ENCODE results near the gene SLC10A7. TPM values are rescaled to one million over a fixed set of nuclear protein-coding genes. Genes with fewer than 3 reads are reported as not detected.

SLC10A7 gene
- total and polyA plus RNA-seq, 9 of the 15 experiments (the other 6 are each of a cell fraction or from before 2014, with no cell fraction given) = 6.4 to 22.8 (median 16.1) TPM

DNA sequence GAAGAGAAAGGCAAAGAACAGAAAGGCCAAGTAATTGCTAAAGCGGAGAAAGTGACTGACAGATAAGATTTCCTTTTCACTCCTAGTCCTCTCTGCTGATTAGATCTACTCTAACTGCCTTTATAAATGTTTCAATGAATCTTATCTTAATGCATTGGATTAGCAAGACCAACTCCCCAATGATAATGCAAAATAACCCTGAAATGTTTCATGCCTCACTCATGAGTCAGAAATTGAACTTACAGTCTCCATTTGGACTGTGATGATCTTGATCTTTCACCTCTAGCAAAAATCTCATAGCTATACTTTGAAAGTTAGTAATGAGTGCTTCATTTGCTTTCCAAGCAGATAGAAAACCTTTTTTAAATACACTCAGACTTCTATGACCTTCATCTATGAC lies 26.5 kb downstream of the SLC10A7 start (continued):
- TF ChIP-seq MAFG (tag; conservative IDR thresholded peaks at IDR 0.05) (peak; percentile 40; the same call in 1 of the 2 replicates), ZNF12 (CRISPR knock-in tag; IDR thresholded peaks at IDR 0.05) (no peak), HDGF (IDR thresholded peaks at IDR 0.05) (no peak), ZFPM2 (CRISPR knock-in tag; IDR thresholded peaks at IDR 0.05) (no peak), SIN3B (IDR thresholded peaks at IDR 0.05; ENCODE audit: low read depth) (no peak), ATF1 (CRISPR knock-in tag; IDR thresholded peaks at IDR 0.05) (no peak), ATF1 (tag; IDR thresholded peaks at IDR 0.05) (no peak), RBM34 (IDR thresholded peaks at IDR 0.05; ENCODE audit: borderline replicate concordance, insufficient read depth, low read length) (no peak), SMARCE1 (IDR thresholded peaks at IDR 0.05) (no peak), FOXK2 (conservative IDR thresholded peaks at IDR 0.05 in 1 of 2, IDR thresholded peaks at IDR 0.05 in 1 of 2; ENCODE audit: low read depth in 2 of 2) (no peak), ZNF133 (CRISPR knock-in tag; IDR thresholded peaks at IDR 0.05) (no peak), GABPB2 (CRISPR knock-in tag; conservative IDR thresholded peaks at IDR 0.05) (no peak), FOSL1 (tag; conservative IDR thresholded peaks at IDR 0.05) (peak; percentile 79), ZNF695 (CRISPR knock-in tag; IDR thresholded peaks at IDR 0.05) (no peak), HOXB6 (CRISPR knock-in tag; IDR thresholded peaks at IDR 0.05; ENCODE audit: borderline replicate concordance) (no peak), KDM1A (IDR thresholded peaks at IDR 0.05) (peak; percentile 74 to 79; a peak in 3 of 4 replicates)
- TF ChIP-seq, protein P1, sequence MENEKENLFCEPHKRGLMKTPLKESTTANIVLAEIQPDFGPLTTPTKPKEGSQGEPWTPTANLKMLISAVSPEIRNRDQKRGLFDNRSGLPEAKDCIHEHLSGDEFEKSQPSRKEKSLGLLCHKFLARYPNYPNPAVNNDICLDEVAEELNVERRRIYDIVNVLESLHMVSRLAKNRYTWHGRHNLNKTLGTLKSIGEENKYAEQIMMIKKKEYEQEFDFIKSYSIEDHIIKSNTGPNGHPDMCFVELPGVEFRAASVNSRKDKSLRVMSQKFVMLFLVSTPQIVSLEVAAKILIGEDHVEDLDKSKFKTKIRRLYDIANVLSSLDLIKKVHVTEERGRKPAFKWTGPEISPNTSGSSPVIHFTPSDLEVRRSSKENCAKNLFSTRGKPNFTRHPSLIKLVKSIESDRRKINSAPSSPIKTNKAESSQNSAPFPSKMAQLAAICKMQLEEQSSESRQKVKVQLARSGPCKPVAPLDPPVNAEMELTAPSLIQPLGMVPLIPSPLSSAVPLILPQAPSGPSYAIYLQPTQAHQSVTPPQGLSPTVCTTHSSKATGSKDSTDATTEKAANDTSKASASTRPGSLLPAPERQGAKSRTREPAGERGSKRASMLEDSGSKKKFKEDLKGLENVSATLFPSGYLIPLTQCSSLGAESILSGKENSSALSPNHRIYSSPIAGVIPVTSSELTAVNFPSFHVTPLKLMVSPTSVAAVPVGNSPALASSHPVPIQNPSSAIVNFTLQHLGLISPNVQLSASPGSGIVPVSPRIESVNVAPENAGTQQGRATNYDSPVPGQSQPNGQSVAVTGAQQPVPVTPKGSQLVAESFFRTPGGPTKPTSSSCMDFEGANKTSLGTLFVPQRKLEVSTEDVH (IDR thresholded peaks at IDR 0.05; ENCODE audit: low read depth, partially characterized antibody) = no peak
- TF ChIP-seq, protein P2, sequence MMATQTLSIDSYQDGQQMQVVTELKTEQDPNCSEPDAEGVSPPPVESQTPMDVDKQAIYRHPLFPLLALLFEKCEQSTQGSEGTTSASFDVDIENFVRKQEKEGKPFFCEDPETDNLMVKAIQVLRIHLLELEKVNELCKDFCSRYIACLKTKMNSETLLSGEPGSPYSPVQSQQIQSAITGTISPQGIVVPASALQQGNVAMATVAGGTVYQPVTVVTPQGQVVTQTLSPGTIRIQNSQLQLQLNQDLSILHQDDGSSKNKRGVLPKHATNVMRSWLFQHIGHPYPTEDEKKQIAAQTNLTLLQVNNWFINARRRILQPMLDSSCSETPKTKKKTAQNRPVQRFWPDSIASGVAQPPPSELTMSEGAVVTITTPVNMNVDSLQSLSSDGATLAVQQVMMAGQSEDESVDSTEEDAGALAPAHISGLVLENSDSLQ (IDR thresholded peaks at IDR 0.05) = peak; percentile 12; the same call in 1 of the 2 replicates
- TF ChIP-seq, protein P3, sequence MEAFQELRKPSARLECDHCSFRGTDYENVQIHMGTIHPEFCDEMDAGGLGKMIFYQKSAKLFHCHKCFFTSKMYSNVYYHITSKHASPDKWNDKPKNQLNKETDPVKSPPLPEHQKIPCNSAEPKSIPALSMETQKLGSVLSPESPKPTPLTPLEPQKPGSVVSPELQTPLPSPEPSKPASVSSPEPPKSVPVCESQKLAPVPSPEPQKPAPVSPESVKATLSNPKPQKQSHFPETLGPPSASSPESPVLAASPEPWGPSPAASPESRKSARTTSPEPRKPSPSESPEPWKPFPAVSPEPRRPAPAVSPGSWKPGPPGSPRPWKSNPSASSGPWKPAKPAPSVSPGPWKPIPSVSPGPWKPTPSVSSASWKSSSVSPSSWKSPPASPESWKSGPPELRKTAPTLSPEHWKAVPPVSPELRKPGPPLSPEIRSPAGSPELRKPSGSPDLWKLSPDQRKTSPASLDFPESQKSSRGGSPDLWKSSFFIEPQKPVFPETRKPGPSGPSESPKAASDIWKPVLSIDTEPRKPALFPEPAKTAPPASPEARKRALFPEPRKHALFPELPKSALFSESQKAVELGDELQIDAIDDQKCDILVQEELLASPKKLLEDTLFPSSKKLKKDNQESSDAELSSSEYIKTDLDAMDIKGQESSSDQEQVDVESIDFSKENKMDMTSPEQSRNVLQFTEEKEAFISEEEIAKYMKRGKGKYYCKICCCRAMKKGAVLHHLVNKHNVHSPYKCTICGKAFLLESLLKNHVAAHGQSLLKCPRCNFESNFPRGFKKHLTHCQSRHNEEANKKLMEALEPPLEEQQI (IDR thresholded peaks at IDR 0.05) = no peak
- TF ChIP-seq, protein P4, sequence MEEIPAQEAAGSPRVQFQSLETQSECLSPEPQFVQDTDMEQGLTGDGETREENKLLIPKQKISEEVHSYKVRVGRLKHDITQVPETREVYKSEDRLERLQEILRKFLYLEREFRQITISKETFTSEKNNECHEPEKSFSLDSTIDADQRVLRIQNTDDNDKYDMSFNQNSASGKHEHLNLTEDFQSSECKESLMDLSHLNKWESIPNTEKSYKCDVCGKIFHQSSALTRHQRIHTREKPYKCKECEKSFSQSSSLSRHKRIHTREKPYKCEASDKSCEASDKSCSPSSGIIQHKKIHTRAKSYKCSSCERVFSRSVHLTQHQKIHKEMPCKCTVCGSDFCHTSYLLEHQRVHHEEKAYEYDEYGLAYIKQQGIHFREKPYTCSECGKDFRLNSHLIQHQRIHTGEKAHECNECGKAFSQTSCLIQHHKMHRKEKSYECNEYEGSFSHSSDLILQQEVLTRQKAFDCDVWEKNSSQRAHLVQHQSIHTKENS (CRISPR knock-in tag; IDR thresholded peaks at IDR 0.05) = no peak
- TF ChIP-seq, protein P5, sequence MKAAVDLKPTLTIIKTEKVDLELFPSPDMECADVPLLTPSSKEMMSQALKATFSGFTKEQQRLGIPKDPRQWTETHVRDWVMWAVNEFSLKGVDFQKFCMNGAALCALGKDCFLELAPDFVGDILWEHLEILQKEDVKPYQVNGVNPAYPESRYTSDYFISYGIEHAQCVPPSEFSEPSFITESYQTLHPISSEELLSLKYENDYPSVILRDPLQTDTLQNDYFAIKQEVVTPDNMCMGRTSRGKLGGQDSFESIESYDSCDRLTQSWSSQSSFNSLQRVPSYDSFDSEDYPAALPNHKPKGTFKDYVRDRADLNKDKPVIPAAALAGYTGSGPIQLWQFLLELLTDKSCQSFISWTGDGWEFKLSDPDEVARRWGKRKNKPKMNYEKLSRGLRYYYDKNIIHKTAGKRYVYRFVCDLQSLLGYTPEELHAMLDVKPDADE (conservative IDR thresholded peaks at IDR 0.05; ENCODE audit: control insufficient read depth, low read depth, low read length) = no peak
- TF ChIP-seq, protein P6, sequence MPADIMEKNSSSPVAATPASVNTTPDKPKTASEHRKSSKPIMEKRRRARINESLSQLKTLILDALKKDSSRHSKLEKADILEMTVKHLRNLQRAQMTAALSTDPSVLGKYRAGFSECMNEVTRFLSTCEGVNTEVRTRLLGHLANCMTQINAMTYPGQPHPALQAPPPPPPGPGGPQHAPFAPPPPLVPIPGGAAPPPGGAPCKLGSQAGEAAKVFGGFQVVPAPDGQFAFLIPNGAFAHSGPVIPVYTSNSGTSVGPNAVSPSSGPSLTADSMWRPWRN (IDR thresholded peaks at IDR 0.05; ENCODE audit: low read depth) = no peak

Data from K562 (cell line).